DND-41 (cell line): Measurements from ENCODE around the gene RFX5.

Experiments
- CTCF ChIP-seq: IDR thresholded peaks from 2 replicates; pipeline ENCODE4 v1.5.1; 2012; ENCODE audit warnings: borderline replicate concordance, low read length, moderate library complexity, mild to moderate bottlenecking; ENCODE audit not compliant: poor library complexity, severe bottlenecking; ENCODE audit errors: extremely low read depth
- EZH2 ChIP-seq: IDR thresholded peaks from 3 replicates; pipeline ENCODE4 v1.6.1; 2012; ENCODE audit warnings: borderline replicate concordance, low read depth, mild to moderate bottlenecking, moderate library complexity, low read length, inconsistent platforms; ENCODE audit not compliant: severe bottlenecking

DNA sequence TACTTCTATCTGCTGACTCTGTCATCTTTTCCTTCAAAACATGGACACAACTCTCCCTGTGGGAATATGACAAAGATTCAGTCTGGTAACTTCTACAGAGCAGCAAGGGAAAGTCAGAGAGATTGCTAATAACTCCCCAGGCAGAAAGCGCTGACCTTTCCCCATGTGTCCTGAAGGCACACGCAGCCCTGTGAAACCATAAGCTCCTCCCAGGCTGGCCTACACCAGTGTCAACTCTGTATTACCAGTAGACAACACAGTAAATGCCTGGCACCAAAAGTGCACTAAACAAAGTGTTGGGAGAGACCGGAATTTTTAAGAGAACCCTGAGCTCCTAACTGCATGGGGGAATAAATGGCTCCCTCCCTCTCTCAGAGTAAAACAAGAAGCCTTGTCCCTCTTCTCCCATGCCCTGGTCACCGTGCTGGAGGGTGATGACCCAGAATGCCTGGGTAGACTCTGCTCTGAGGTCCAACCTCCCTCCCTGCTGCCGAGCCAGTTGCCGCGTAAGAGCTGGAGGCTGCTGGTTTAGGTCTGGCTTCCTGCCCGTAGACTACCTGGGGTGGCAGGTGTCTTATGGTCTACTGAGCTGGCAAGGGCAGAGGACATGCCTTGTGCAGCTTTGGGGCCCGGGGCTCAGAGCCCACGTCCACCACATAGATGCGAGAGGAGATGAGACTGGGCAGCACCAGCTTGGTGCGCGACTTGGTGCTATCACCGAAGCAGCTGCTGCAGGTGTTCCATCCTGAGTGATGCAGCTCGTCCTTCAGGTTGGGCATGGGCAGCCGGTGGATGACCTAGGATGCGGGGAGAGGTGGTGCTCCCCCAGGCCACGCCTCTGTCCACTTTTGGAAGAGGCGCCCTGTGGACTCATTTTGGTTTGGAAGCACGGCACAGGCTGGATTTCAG is 21.6 kb upstream of the RFX5 start:
- TF ChIP-seq CTCF, result no peak
- TF ChIP-seq EZH2, result no peak
